Neural progenitor cell (in vitro differentiated cells): Measurements from ENCODE around the gene RXRB.

Source experiments
- CTCF ChIP-seq: fragments of 200-600 bp; sonication (generic); IDR thresholded peaks from 2 replicates; pipeline ENCODE4 v1.5.1; 2017; ENCODE audit warnings: antibody characterized with exemption, mild to moderate bottlenecking
- EZH2 ChIP-seq: fragments of 200-600 bp; sonication (generic); IDR thresholded peaks from 2 replicates; pipeline ENCODE4 v1.6.1; 2017; ENCODE audit warnings: antibody characterized with exemption, mild to moderate bottlenecking, moderate library complexity
- EZH2phosphoT487 ChIP-seq: fragments of 200-600 bp; sonication (generic); IDR thresholded peaks from 2 replicates; pipeline ENCODE4 v1.6.1; 2017; ENCODE audit warnings: antibody characterized with exemption

GRCh38 chr6:33166363-33166762 lies 34.1 kb downstream of the RXRB start:
- TF ChIP-seq CTCF (no peak), EZH2 (no peak), EZH2phosphoT487 (no peak)
